HG03045 (cell line): ENCODE data around the gene RAPSN.

Experiments
- ATAC-seq: cut with Tn5 transposase; IDR thresholded peaks from one replicate; pipeline ENCODE4 v1.9.1; 2021; ENCODE audit warnings: mild to moderate bottlenecking, moderate library complexity; ENCODE audit not compliant: unreplicated experiment

Gene RAPSN

DNA sequence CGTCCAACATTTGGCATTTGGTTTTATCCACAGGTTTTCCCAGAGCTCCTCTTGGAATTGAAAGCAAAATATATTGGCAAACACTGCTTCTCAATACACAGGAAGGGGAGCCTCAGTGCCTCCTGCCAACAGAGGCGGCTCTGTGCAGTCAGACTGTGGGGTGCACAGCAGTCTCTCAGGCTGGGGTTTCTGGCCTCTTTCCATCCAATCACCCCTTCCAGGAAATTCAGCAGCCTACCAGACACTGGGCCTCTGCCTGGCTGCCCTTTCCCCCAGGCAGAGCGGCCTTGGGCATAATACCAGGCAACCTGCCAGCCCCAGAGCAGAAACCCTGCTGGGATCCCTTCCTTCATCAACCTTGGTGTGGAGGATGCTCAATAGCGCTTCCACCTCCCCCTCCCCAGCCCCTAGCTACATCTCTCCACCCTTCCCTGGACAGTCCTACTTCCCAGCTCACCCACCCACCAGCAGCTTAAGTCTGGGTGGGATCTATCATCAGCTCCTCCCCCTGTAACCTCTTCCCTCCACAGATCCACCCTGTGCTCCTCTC, 17.8 kb upstream of the RAPSN start:
- ATAC-seq: no peak

GRCh38 chr11:47466201-47466600, 17.3 kb upstream of the RAPSN start:
- no peak for ATAC-seq

DNA sequence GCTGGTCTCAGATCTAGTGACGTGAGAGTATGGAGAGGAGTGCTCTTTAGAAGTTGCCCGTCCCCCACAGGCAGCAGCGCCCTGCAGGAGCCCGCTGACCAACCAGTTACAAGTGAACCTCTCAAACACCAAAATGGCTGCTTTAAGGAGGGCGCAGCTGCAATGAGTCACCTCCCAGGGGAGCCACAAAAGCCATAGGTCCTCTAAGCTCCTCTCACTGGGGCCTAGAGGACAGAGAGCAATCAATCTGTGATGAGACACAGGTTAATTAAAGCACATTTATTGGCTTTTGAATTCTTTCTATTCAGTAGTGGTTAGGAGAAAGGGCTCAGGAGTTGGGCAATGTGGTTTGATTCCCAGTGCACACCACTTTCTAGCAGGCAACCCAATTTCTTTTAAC, 15.5 kb upstream of the RAPSN start:
- no peak for ATAC-seq

DNA sequence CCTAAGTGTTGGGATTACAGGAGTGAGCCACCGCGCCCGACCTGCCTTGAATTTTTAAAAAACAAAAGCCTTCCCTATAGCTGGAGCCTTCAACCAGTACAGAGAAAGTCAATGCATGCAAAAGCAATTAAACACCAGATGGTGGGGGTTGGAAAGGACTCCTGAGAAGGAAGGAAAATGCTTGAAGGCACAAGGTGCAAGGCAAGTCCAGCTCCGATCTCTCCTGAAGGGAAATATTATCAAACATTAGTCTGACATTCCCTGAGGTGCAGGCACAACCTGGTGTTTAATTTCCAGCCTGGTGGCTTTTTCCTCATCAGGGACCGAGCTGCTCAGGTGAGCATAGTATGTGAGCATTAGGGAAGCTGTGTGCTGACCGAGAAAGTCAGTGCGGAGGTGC, 12.9 kb upstream of the RAPSN start:
- no peak for ATAC-seq

DNA sequence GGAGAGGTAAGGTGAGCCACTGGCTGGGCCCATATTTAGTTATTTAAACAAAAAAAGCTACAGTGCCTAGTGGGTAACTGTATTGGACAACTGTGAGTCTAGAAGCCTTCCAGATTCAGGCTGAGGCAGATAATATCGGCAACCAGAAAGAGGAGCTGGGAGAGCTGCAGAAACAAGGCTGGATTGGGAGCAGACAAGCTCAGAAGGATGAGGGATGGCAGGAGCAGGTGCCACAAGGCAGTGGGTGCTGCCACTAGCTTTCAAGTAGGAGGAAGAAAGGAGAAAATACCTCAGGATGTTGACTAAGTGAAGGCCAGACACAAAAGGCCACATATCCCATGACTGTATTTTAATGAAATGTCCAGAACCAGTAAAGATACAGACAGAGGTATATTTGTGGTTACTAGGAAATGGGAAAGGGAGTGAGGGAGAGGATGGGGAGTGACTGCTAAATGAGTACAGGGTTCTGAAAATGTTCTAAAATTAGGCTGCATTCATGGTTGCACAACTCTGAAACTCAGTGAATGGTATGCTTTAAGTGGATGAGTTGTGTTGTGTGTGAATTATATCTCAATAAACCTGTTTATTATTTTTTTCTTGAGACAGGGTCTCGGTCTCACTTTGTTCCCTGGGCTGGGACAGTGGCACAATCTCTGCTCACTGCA, 11.8 kb upstream of the RAPSN start:
- ATAC-seq: no peak

GRCh38 chr11:47454258-47454671, 5.3 kb upstream of the RAPSN start:
- ATAC-seq: peak; percentile 56

GRCh38 chr11:47453365-47453764, 4.4 kb upstream of the RAPSN start:
- ATAC-seq: no peak

GRCh38 chr11:47451990-47452389, 3.1 kb upstream of the RAPSN start:
- ATAC-seq: no peak

DNA sequence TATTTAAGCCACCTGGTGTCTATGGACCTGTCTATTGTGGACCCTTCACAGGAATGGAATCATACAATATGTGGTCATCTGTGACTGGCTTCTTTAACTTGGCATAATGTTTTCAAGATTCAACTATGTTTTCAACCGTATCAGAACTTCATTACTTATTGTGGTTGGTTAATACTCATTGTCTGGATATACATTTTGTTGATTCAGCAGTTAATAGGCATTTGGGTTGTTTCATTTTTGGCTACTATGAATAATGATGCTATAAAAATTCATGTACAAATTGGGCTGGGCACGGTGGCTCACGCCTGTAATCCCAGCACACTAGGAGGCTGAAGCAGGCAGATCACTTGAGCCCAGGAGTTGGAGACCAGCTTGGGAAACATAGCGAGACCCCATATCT, 2.5 kb upstream of the RAPSN start:
- no peak for ATAC-seq

DNA sequence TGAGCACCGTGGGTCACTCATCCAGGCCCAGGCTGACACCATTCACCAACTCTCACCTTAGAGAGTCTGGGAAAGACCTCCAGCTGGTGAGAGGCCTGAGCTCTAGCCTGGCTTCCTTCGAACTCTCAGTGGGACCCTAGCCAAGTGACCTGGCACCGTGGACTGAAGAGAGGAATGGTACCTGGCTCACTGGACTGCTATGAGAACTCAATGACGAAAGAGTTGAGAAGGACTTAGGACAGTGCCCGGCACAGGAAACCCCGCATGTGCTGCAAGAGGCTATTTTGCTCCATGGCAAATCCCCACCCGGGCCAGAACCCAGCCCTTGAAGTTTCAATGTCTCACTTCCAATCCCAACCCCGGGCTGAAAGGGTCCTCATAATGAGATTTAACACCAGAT, 605 bp upstream of the RAPSN start:
- ATAC-seq: no peak

GRCh38 chr11:47447906-47448305, 1.0 kb downstream of the RAPSN start:
- ATAC-seq: no peak

DNA sequence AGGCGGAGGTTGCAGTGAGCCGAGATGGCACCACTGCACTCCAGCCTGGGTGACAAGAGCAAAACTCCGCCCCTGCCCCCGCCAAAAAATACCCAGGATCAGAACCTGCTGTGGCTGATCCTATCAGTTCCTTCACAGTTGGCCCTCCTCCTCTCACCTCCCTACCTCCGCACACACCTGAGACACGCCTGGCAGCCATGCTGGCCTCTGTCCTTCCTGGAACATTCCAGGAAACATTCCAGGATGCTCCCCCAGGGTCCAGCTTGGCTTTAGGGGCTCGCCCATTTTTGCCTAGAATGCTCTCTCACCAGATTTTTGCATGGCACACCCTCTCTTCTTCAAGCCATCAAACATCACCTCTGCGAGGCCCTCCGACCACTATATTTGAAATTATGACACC, 2.1 kb downstream of the RAPSN start:
- ATAC-seq: no peak

DNA sequence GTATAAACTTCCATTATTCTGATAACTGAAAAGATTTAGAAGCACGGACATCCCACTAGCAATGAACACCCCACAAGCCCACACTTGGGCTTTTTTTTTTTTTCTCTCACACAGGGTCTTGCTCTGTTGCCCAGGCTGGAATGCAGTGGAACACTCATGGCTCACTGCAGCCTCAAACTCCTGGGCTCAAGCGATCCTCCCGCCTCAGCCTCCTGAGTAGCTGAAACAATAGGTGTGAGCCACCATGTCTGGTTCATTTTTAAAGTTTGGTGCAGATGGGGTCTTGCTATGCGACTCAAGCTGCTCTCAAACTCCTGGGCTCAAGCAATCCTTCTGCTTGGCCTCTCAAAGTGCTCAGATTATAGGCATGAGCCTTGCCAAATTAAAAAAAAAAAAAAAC, 3.1 kb downstream of the RAPSN start:
- no peak for ATAC-seq

- no peak for ATAC-seq
Observed at GRCh38 chr11:47443817-47444216, 5.1 kb downstream of the RAPSN start.

DNA sequence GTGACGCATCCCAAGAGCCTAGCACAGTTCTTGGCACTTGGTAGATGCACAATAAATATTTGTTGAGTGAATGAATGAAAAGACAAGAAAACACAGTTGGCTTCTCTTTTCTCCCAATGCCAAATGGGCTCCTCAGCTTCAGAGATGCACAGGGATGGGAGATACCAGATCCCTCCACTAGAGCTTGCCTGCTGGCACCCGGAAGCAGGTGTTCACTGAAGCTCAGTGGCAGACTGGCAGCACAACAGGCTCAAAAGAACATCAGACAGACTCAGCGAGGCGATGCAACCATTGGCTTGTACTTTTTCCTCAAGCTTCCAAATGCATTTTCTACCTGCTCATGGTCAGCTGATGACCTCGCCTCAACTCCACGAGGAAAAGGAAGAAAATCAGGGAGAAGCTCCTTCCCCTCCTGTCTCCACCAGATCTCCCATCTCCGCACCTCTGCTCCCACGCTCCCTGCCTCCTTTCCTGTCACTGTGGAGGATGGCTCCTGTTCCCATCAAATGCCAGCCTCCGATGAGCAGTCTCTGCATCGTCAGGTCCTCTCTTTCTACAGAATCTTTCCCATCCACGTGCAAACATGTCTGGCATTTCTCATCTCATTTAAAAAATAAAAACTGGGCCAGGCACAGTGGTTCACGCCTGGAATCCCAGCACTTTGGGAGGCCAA, 5.8 kb downstream of the RAPSN start:
- no peak for ATAC-seq

GRCh38 chr11:47442514-47442913, 6.4 kb downstream of the RAPSN start:
- ATAC-seq: no peak

GRCh38 chr11:47441421-47441820, 7.5 kb downstream of the RAPSN start:
- ATAC-seq: no peak

DNA sequence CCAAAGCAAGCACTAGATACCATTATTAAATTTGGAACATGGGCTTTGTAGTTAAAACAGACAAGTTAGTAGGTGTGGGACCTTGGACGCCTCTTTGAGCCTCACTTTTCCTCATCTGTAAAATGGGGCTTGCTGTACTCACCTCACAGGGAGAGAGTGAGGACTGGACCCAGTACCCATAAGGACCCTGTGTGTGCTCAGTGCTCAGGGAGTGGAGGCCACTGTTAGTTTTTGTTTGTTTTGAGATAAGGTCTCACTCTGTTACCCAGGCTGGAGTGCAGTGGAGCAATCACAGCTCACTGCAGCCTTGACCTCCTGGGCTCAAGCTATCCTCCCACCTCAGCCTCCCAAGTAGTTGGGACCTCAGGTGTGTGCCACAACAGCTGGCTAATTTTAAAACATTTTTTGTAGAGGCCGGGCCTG, 8.9 kb downstream of the RAPSN start:
- no peak for ATAC-seq

DNA sequence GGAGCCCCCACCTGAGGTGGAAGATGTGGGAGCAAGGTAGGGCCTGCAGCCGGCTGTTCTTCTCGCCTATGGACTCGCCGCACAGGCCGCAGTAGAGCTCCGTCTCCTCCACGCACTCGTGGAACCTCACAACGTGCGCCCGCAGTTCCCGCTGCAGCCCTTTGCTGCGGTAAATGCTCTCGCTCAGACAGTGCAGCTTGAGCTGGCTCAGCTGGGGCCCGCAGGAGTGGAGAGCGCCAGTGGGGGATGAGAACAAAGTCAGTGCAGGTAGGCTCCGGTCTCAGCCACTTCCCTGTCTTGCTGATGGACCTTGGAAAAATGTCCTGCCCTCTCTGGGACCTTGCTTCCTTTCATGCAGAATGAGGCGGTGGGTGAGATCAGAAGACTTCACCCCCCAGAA, 10.2 kb downstream of the RAPSN start:
- ATAC-seq: no peak

DNA sequence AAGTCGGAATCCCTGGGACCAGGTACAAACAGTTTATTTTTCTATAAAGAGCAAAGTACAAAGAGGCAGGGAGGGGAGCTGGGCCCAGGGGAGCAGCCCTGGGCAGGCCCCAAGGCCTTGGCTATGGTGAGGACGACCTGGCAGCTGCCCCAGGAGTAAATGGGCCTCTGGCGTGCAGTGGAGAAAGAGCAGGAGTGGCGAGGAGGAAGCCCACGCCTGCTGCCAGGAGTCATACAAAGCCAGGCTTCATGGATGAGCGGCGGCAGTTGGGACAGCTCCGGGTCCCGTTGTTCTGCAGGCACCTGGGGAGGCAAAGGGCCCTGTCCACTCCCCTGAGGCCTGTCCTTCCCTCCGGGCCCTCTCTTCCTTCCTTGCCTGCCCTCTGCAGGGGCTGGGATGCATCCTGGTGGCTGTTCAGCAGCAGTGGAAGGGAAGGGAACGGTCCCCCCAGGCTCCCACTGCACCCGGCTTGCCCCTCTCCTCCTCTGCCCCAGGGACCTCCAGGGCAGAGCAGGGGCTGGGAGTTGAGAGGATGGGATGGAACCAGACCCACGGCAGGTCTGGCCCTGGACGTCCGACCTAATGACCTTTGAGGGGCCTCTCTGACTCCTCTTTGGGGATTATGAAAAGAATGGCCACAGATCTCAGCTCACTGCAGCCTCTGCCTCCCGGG, 11.1 kb downstream of the RAPSN start:
- ATAC-seq: no peak

GRCh38 chr11:47437218-47437745, 11.7 kb downstream of the RAPSN start:
- ATAC-seq: no peak

- no peak for ATAC-seq
Observed at GRCh38 chr11:47436726-47437125, 12.2 kb downstream of the RAPSN start.
